Endothelial cell of umbilical vein (primary cell): ENCODE data around the gene KCNQ5. TPM values are rescaled to one million over a fixed set of nuclear protein-coding genes. Genes with fewer than 3 reads are reported as not detected.

Experiments
- BruUV-seq: library from RNA; stranded (reverse); fragments of 400-500 nt; replicated peaks from 2 replicates; lab custom pipeline; 2021; lab: Mats Ljungman, UMichigan
- CTCF ChIA-PET: fragments of 300-600, 350-600 bp; sonication (Branson Sonifier 250); formaldehyde crosslinking; loops from one replicate; lab custom pipeline; 2021; ENCODE audit warnings: antibody characterized with exemption, inconsistent platforms; lab: Charles Lee
- POLR2A ChIA-PET: fragments of 300-600, 350-600 bp; sonication (Branson Sonifier 250); formaldehyde crosslinking; loops from one replicate; lab custom pipeline; 2021; ENCODE audit warnings: antibody characterized with exemption, inconsistent platforms; lab: Charles Lee
- DNase-seq: peaks from one replicate; pipeline ENCODE4 v3.0.0-alpha.2; 2011; ENCODE audit warnings: low read depth, low spot score
- FAIRE-seq: peaks from 2 replicates; lab custom pipeline; 2011; peaks lifted over from hg19 to GRCh38; lab: Jason Lieb, UNC
- H2AFZ ChIP-seq: 2 replicates; pipeline ENCODE4 v1.6.0; 2012; ENCODE audit warnings: low read depth, low read length, control low read depth, inconsistent platforms
- H3K27ac ChIP-seq: 2 replicates; pipeline ENCODE4 v1.5.1; 2011; ENCODE audit warnings: low read depth, mild to moderate bottlenecking, control low read depth, low read length, moderate library complexity; ENCODE audit not compliant: insufficient read depth
- H3K27me3 ChIP-seq, 2 experiments: 2 replicates each; pipeline versions ENCODE4 v1.6.0 to v1.6.1; 2011; ENCODE audit warnings: low read length in 2 of 2, mixed read lengths in 1 of 2; ENCODE audit not compliant: control insufficient read depth in 2 of 2, insufficient read depth in 2 of 2
- H3K36me3 ChIP-seq, 2 experiments: 2 replicates in 1 of 2; 3 replicates in 1 of 2; pipeline ENCODE4 v1.5.1; 2011; ENCODE audit warnings: low read length in 2 of 2, mild to moderate bottlenecking in 1 of 2, moderate library complexity in 1 of 2; ENCODE audit not compliant: control insufficient read depth in 2 of 2, insufficient read depth in 2 of 2; ENCODE audit errors: extremely low read depth in 1 of 2
- H3K4me1 ChIP-seq: 3 replicates; pipeline ENCODE4 v1.5.1; 2011; ENCODE audit warnings: mild to moderate bottlenecking, low read length; ENCODE audit not compliant: control insufficient read depth, insufficient read depth; ENCODE audit errors: extremely low read depth
- H3K4me2 ChIP-seq: 2 replicates; pipeline ENCODE4 v1.6.1; 2011; ENCODE audit warnings: low read length, control low read depth, mixed read lengths; ENCODE audit not compliant: insufficient read depth
- H3K4me3 ChIP-seq, 3 experiments: fragments of 200-600 bp in 1 of 3; sonication (generic), shearing (Covaris generic) in 1 of 3; replicated peaks in 1 of 3; 2 replicates each; pipeline ENCODE4 v1.5.1; 2011 to 2016; ENCODE audit warnings: control low read depth in 3 of 3, low read length in 3 of 3, mild to moderate bottlenecking in 2 of 3, inconsistent platforms in 1 of 3, low read depth in 1 of 3, moderate library complexity in 1 of 3; ENCODE audit not compliant: insufficient read depth in 1 of 3
- H3K79me2 ChIP-seq: 2 replicates; pipeline ENCODE4 v1.6.0; 2012; ENCODE audit warnings: low read length, inconsistent platforms; ENCODE audit not compliant: control insufficient read depth, insufficient read depth
- H3K9ac ChIP-seq: replicated peaks from 2 replicates; pipeline ENCODE3; 2011; ENCODE audit warnings: low read length, control low read depth; ENCODE audit not compliant: insufficient read depth; ENCODE audit errors: extremely low read depth
- H3K9me1 ChIP-seq: replicated peaks from 3 replicates; pipeline ENCODE4 v1.6.0; 2011; ENCODE audit warnings: mild to moderate bottlenecking, low read length; ENCODE audit not compliant: control insufficient read depth, insufficient read depth; ENCODE audit errors: extremely low read depth
- H3K9me3 ChIP-seq: replicated peaks from 2 replicates; pipeline ENCODE4 v1.5.1; 2012; ENCODE audit warnings: low read length, inconsistent platforms; ENCODE audit not compliant: control insufficient read depth, insufficient read depth
- H4K20me1 ChIP-seq: replicated peaks from 2 replicates; pipeline ENCODE3; 2011; ENCODE audit warnings: mild to moderate bottlenecking, low read length; ENCODE audit not compliant: control insufficient read depth, insufficient read depth; ENCODE audit errors: extremely low read depth
- EZH2 ChIP-seq: IDR thresholded peaks from 2 replicates; pipeline ENCODE4 v1.6.1; 2012; ENCODE audit warnings: borderline replicate concordance, low read depth, mild to moderate bottlenecking, moderate library complexity, low read length, inconsistent platforms; ENCODE audit not compliant: severe bottlenecking
- FOS ChIP-seq: IDR thresholded peaks from 2 replicates; pipeline ENCODE4 v1.6.1; 2011; ENCODE audit warnings: mild to moderate bottlenecking, low read length, moderate library complexity, borderline replicate concordance; ENCODE audit not compliant: insufficient read depth
- GATA2 ChIP-seq: IDR thresholded peaks from 2 replicates; pipeline ENCODE4 v1.7.0; 2011; ENCODE audit warnings: low read depth, mild to moderate bottlenecking, moderate library complexity, mixed read lengths, low read length; ENCODE audit not compliant: insufficient read length, insufficient read depth
- JUN ChIP-seq: IDR thresholded peaks from 2 replicates; pipeline ENCODE4 v1.6.1; 2011; ENCODE audit warnings: borderline replicate concordance, low read depth; ENCODE audit not compliant: insufficient read length, insufficient read depth
- MYC ChIP-seq: IDR thresholded peaks from one replicate; pipeline ENCODE4 v1.6.1; 2011; ENCODE audit warnings: mild to moderate bottlenecking, low read depth, low read length
- POLR2A ChIP-seq: IDR thresholded peaks from 2 replicates; pipeline ENCODE4 v1.6.1; 2012; ENCODE audit warnings: low read depth, mild to moderate bottlenecking, control low read depth, low read length
- POLR2AphosphoS5 ChIP-seq: IDR thresholded peaks from 2 replicates; pipeline ENCODE4 v1.6.1; 2012; ENCODE audit warnings: low read depth, mild to moderate bottlenecking, control low read depth, low read length, moderate library complexity; ENCODE audit not compliant: insufficient read depth
- dilution Hi-C: fragments of 300-500 bp; cut with MboI; formaldehyde crosslinking; loops from one replicate; pipeline ENCODE4 v1.15.0; 2019; ENCODE audit warnings: low sequenced_read_pairs; ENCODE audit not compliant: extremely low pct_ligation_motif_present
- intact Hi-C: fragments of 100-400 bp; cut with micrococcal nuclease; formaldehyde crosslinking; loops from one replicate; pipeline ENCODE4 v1.10.0; 2022
- polyA plus RNA-seq, 4 experiments: library from polyadenylated mRNA; depleted of rRNA in 3 of 4; stranded (reverse) in 3 of 4; unstranded in 1 of 4; fragments of >200 nt; gene quantifications; 2 replicates each; pipeline versions ENCODE4 v1.2.1 to v1.2.3, GENCODE V29; 2011 to 2012; ENCODE audit warnings: missing spikeins in 1 of 4
- total RNA-seq: library from RNA; stranded (reverse); gene quantifications from 2 replicates; pipeline ENCODE4 v1.2.3, GENCODE V29; 2021
- TF ChIP-seq, protein P1 (sequence below), 2 donors: IDR thresholded peaks; 1 replicate in 1 of 2; 2 replicates in 1 of 2; pipeline ENCODE4 v1.5.1; 2011; ENCODE audit warnings: low read length in 2 of 2, mild to moderate bottlenecking in 2 of 2, moderate library complexity in 2 of 2, control low read depth in 1 of 2, inconsistent platforms in 1 of 2, low read depth in 1 of 2; ENCODE audit not compliant: insufficient read depth in 1 of 2; ENCODE audit errors: extremely low read depth in 1 of 2
- TF ChIP-seq, protein P2 (sequence below): IDR thresholded peaks from 2 replicates; pipeline ENCODE4 v1.6.1; 2011; ENCODE audit not compliant: insufficient read depth, insufficient read length

KCNQ5 gene
- total and polyA plus RNA-seq, 2 donors (not counting 3 experiments of a cell fraction or from before 2014, with no cell fraction given), result 0.22 TPM; not detected in 1

DNA sequence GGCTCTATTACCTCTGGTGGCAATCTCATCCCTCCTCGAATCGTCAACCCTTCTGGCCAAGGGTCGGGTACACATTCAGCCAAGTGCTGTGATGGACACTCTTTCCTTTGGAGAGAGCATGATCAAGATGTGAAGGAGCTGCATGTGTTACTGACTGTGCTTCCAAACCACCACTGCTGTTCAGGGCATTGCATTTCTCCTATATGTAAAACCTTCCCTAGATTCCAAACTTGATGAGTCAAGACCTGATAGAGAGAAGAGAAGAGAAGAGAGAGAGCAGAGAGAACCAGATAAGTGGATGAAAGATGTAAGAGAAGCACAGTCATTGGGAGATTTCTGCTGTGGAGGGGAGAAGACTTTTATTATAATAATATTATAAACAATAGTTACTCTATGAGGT is 162.2 kb downstream of the KCNQ5 start:
- no peak overlapping the region for H3K9ac ChIP-seq
- POLR2A ChIA-PET, result no interaction called here
- DNase-seq, result no peak
- dilution Hi-C loops, result no loop called here
- no peaks in the 10 kb centered on the region for H3K79me2 ChIP-seq
- BruUV-seq, result no TSS peak
- no peak overlapping the region for H2AFZ ChIP-seq
- H3K4me3 ChIP-seq, result no peak overlapping the region
- H3K36me3 ChIP-seq, result no peaks in the 10 kb centered on the region
- H3K4me1 ChIP-seq, result no peaks in the 10 kb centered on the region
- intact Hi-C loops, result no loop called here
- H4K20me1 ChIP-seq, result no peaks in the 10 kb centered on the region
- no peak for TF ChIP-seq POLR2A
- TF ChIP-seq JUN, result no peak
- no peak for TF ChIP-seq MYC
- no peak for FAIRE-seq
- H3K27me3 ChIP-seq, result no peaks in the 10 kb centered on the region
- no peak overlapping the region for H3K4me2 ChIP-seq
- H3K27ac ChIP-seq, result no peak overlapping the region
- no peaks in the 10 kb centered on the region for H3K9me1 ChIP-seq
- CTCF ChIA-PET, result no interaction called here
- no peaks in the 10 kb centered on the region for H3K9me3 ChIP-seq

DNA sequence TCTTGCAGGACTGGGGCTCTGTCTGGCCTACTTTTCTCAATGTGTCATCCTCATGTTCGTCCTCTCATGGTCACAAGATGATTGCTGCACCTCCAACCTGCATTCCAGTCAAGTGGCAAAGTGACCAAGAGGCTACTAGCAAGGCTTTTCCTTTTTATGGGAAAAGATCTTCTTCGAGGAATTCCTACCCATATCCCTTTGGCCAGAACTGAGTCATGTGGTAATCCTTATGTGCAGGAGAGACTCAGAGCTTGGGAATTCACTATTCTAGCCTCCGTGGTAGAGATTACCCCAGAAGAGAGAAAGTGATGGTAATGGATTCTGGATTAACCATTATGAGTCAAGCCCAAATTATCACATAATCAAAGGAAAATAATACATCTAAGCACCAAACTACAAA is 162.7 kb downstream of the KCNQ5 start:
- Histone ChIP-seq H3K79me2 (no peaks in the 10 kb centered on the region), H3K9ac (no peak overlapping the region), H3K9me3 (no peaks in the 10 kb centered on the region), H3K4me3 (no peak overlapping the region), H3K4me1 (no peaks in the 10 kb centered on the region), H3K9me1 (no peaks in the 10 kb centered on the region), H4K20me1 (no peaks in the 10 kb centered on the region), H2AFZ (no peak overlapping the region), H3K36me3 (no peaks in the 10 kb centered on the region), H3K27me3 (no peaks in the 10 kb centered on the region), H3K4me2 (no peak overlapping the region), H3K27ac (no peak overlapping the region)
- BruUV-seq, result no TSS peak
- intact Hi-C loops (no loop called here), dilution Hi-C loops (no loop called here)
- TF ChIP-seq POLR2AphosphoS5, result no peak
- TF ChIP-seq JUN, result no peak
- TF ChIP-seq EZH2, result no peak
- TF ChIP-seq, protein P1, sequence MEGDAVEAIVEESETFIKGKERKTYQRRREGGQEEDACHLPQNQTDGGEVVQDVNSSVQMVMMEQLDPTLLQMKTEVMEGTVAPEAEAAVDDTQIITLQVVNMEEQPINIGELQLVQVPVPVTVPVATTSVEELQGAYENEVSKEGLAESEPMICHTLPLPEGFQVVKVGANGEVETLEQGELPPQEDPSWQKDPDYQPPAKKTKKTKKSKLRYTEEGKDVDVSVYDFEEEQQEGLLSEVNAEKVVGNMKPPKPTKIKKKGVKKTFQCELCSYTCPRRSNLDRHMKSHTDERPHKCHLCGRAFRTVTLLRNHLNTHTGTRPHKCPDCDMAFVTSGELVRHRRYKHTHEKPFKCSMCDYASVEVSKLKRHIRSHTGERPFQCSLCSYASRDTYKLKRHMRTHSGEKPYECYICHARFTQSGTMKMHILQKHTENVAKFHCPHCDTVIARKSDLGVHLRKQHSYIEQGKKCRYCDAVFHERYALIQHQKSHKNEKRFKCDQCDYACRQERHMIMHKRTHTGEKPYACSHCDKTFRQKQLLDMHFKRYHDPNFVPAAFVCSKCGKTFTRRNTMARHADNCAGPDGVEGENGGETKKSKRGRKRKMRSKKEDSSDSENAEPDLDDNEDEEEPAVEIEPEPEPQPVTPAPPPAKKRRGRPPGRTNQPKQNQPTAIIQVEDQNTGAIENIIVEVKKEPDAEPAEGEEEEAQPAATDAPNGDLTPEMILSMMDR (IDR thresholded peaks at IDR 0.05; ENCODE audit: extremely low read depth in 1 of 2, insufficient read depth in 1 of 2, low read depth in 1 of 2, low read length in 2 of 2), result no peak
- TF ChIP-seq FOS, result no peak
- TF ChIP-seq MYC, result no peak
- TF ChIP-seq, protein P2, sequence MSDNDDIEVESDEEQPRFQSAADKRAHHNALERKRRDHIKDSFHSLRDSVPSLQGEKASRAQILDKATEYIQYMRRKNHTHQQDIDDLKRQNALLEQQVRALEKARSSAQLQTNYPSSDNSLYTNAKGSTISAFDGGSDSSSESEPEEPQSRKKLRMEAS, result no peak
- no peak for TF ChIP-seq POLR2A
- TF ChIP-seq GATA2, result no peak
- ChIA-PET CTCF (no interaction called here), POLR2A (no interaction called here)
- DNase-seq (no peak), FAIRE-seq (no peak)
